DMS153 (cell line): ENCODE measurements around the gene KRTAP17-1.
"Not testable (repeated sequence)": the region's sequence is repeated elsewhere in the genome, so short reads cannot be mapped to it uniquely, and the experiment has no call there.

Source experiments
- DNase-seq: peaks from one replicate; lab custom pipeline; 2025; lab: John Stamatoyannopoulos, UW

Gene KRTAP17-1

GRCh38 chr17:41315204-41315794, at the start of gene KRTAP17-1:
Gene KRTAP17-1, minus strand, starts transcription at chr17:41315710. Its CDS starts 60 bp downstream, at chr17:41315650.
- no peak for DNase-seq

- DNase-seq: no peak
Observed at GRCh38 chr17:41363881-41364280, 48.4 kb upstream of the KRTAP17-1 start.

- no peak for DNase-seq
Observed at GRCh38 chr17:41360296-41360995, 44.9 kb upstream of the KRTAP17-1 start.

GRCh38 chr17:41354536-41354935, 39.0 kb upstream of the KRTAP17-1 start:
- no peak for DNase-seq

- no peak for DNase-seq
Observed at GRCh38 chr17:41352597-41353366, 37.3 kb upstream of the KRTAP17-1 start.

- no peak for DNase-seq
Observed at GRCh38 chr17:41351177-41351576, 35.7 kb upstream of the KRTAP17-1 start.

GRCh38 chr17:41350381-41350878, 34.9 kb upstream of the KRTAP17-1 start, which contains the start of gene KRT33A:
Gene KRT33A, minus strand, starts transcription at chr17:41350828. Its CDS starts 61 bp downstream, at chr17:41350767.
- not testable (repeated sequence) for DNase-seq

- no peak for DNase-seq
Observed at GRCh38 chr17:41347869-41348760, 32.6 kb upstream of the KRTAP17-1 start.

GRCh38 chr17:41346421-41346820, 30.9 kb upstream of the KRTAP17-1 start:
- DNase-seq: not testable (repeated sequence)

GRCh38 chr17:41345992-41346391, 30.5 kb upstream of the KRTAP17-1 start:
- DNase-seq: no peak

GRCh38 chr17:41343029-41343428, 27.5 kb upstream of the KRTAP17-1 start:
- no peak for DNase-seq

GRCh38 chr17:41340934-41341861, 25.7 kb upstream of the KRTAP17-1 start:
- DNase-seq: no peak

- DNase-seq: no peak
Observed at GRCh38 chr17:41340494-41340893, 25.0 kb upstream of the KRTAP17-1 start.

GRCh38 chr17:41339571-41340172, 24.2 kb upstream of the KRTAP17-1 start:
- DNase-seq: no peak

- no peak for DNase-seq
Observed at GRCh38 chr17:41338961-41339485, 23.5 kb upstream of the KRTAP17-1 start.

- DNase-seq: no peak
Observed at GRCh38 chr17:41335747-41336146, 20.2 kb upstream of the KRTAP17-1 start.

GRCh38 chr17:41334385-41335305, 19.1 kb upstream of the KRTAP17-1 start:
- DNase-seq: no peak

- DNase-seq: no peak
Observed at GRCh38 chr17:41333836-41334235, 18.3 kb upstream of the KRTAP17-1 start.

- DNase-seq: no peak
Observed at GRCh38 chr17:41333098-41333497, 17.6 kb upstream of the KRTAP17-1 start.
